ENCODE measurements around the gene CDK15. TPM values are rescaled to one million over a fixed set of nuclear protein-coding genes. Genes with fewer than 3 reads are reported as not detected.
A peak's percentile ranks its signal among the peaks of the same experiment; 100 is the strongest.

CDK15 gene
- total and polyA plus RNA-seq, 9 of the 15 experiments (the other 6 are each of a cell fraction or from before 2014, with no cell fraction given): not detected

- TF ChIP-seq PRDM10 (IDR thresholded peaks at IDR 0.05; ENCODE audit: partially characterized antibody): peak; percentile 23
- no peak for TF ChIP-seq ELK3 (CRISPR knock-in tag; IDR thresholded peaks at IDR 0.05)
Observed at GRCh38 chr2:201779901-201780673, 26.2 kb upstream of the CDK15 start (continued).

Measured in K562 (cell line).